Pancreas (tissue), 10 donors: ENCODE data around the gene APLP1. TPM values are rescaled to one million over a fixed set of nuclear protein-coding genes. Genes with fewer than 3 reads are reported as not detected.

Source experiments
- ATAC-seq, 4 donors: fragments of 200-7000 bp; cut with Tn5 transposase; one replicate each; pipeline versions ENCODE4 v1.8.0 to v1.9.1; 2020; ENCODE audit warnings: mild to moderate bottlenecking in 4 of 4, moderate library complexity in 4 of 4
- DNase-seq, 6 donors: peaks; one replicate each; pipeline ENCODE4 v3.0.0-alpha.2; 2020
- FAIRE-seq: peaks from 2 replicates; lab custom pipeline; 2012; peaks lifted over from hg19 to GRCh38; lab: Jason Lieb, UNC
- H3K27ac ChIP-seq, 4 donors: fragments of 200-600 bp; sonication (generic); 1 replicate in 3 of 4; 2 replicates in 1 of 4; pipeline versions ENCODE4 v1.5.0 to v1.8.0; 2020
- H3K27me3 ChIP-seq, 4 donors: fragments of 200-600 bp; one replicate each; pipeline ENCODE4 v1.8.0; 2021
- H3K36me3 ChIP-seq, 3 donors: fragments of 200-600 bp; sonication (generic) in 1 of 3; one replicate each; pipeline versions ENCODE4 v1.5.0 to v1.8.0; 2020 to 2021
- H3K4me1 ChIP-seq, 3 donors: fragments of 200-600 bp; one replicate each; pipeline ENCODE4 v1.8.0; 2021
- H3K4me3 ChIP-seq, 4 donors: fragments of 200-600 bp; sonication (generic) in 2 of 4; one replicate each; pipeline versions ENCODE4 v1.5.0 to v1.8.0; 2020 to 2021
- H3K9me3 ChIP-seq, 4 donors: fragments of 200-600 bp; one replicate each; pipeline ENCODE4 v1.8.0; 2021
- CTCF ChIP-seq, 4 donors: fragments of 200-600 bp; sonication (generic) in 3 of 4; IDR thresholded peaks; one replicate each; pipeline versions ENCODE4 v1.5.0 to v1.8.0; 2021; ENCODE audit warnings: antibody characterized with exemption in 4 of 4
- WGBS, 2 donors: extraction: QIAGEN DNeasy Blood & Tissue Kit; methylation state at CpG; one replicate each; pipeline ENCODE4 v1.1.7; 2013; 5-methylcytosine and 5-hydroxymethylcytosine counted together
- intact Hi-C, 3 donors: fragments of 100-400 bp; cut with DNase I; formaldehyde crosslinking; loops; one replicate each; pipeline versions ENCODE4 v1.11.1 to v1.14.2; 2022
- polyA plus RNA-seq, 2 donors: library from polyadenylated mRNA; stranded (reverse); fragments of 200-250 nt; gene quantifications; one replicate each; pipeline ENCODE4 v1.2.3, GENCODE V29; 2013
- total RNA-seq, 6 donors: library from RNA; stranded (reverse); fragmentation: NEBNext Ultra II Directional in 4 of 6; extraction: Animal tissue kit (Norgen Biotek cat#: 25700) in 4 of 6; gene quantifications; one replicate each; pipeline versions ENCODE4 v1.2.1 to v1.2.4, GENCODE V29; 2021 to 2023
- donor health status: healthy with polysubstance abuse.
- donor health status: DM: no; HTN: no; CAD: no; lungs with moderate emphysema.
- donor health status: DM: no; HTN: no; CAD: no.
- donor health status: control.
- donor health status: control.
- donor health status: Bipolar disorder and iron deficiency.
- donor health status: DM: yes; HTN: yes; CAD: no.
- donor health status: DM: no; HTN: no; CAD: no.
- donor health status: DM: no; HTN: no; CAD: no.
- donor health status: DM: yes; HTN: yes; CAD: no.

The APLP1 gene
- total and polyA plus RNA-seq, 8 donors: 39.2 to 154 (median 53.5) TPM

- H3K4me3 ChIP-seq: peak within 1 kb of the TSS in 1 of 4 donors; percentile 31
- intact Hi-C loops: no loop called here
- no peak for TF ChIP-seq CTCF (IDR thresholded peaks at IDR 0.05)
- peak within 1 kb of the TSS in 2 of 4 donors; percentile 79 to 86 for H3K27ac ChIP-seq
- DNase-seq (peak in 1 of 6 donors; percentile 21), ATAC-seq (no peak), FAIRE-seq (no peak)
- no peaks in the 10 kb centered on the region for H3K9me3 ChIP-seq
- peaks cover 0 to 8% (median 0%) of the 10 kb centered on the region in 3 donors for H3K4me1 ChIP-seq
- no peaks in the 10 kb centered on the region for H3K27me3 ChIP-seq
- no peaks in the 10 kb centered on the region for H3K36me3 ChIP-seq
- WGBS, 2 donors: 67 to 70% methylated on average over 6 of the region's 6 CpGs
Measured at GRCh38 chr19:35901854-35902661, 33.7 kb downstream of the APLP1 start, which contains the start of gene HCST. Gene HCST, plus strand, starts transcription at chr19:35902529. Its CDS starts 65 bp downstream, at chr19:35902594.

- peak overlapping the region in 1 of 4 donors; percentile 31 for H3K4me3 ChIP-seq
Measured at GRCh38 chr19:35902870-35903475, 34.6 kb downstream of the APLP1 start.

GRCh38 chr19:35903550-35904179 is 35.3 kb downstream of the APLP1 start:
- peaks cover 0 to 6% (median 0%) of the 10 kb centered on the region in 3 donors for H3K4me1 ChIP-seq
- intact Hi-C loops: no loop called here
- peak overlapping the region in 1 of 4 donors; percentile 31 for H3K4me3 ChIP-seq
- 4 to 7% methylated on average over 24 of the region's 24 CpGs for WGBS, 2 donors
- H3K27ac ChIP-seq: peak overlapping the region in 2 of 4 donors; percentile 55 to 79
- no peaks in the 10 kb centered on the region for H3K36me3 ChIP-seq
- ATAC-seq: peak in 2 of 4 donors; percentile 19 to 22
- no peak for FAIRE-seq
- peak in 5 of 6 donors; percentile 35 to 79 (median 73) for DNase-seq
- H3K27me3 ChIP-seq: no peaks in the 10 kb centered on the region
- no peak for TF ChIP-seq CTCF (IDR thresholded peaks at IDR 0.05)
- no peaks in the 10 kb centered on the region for H3K9me3 ChIP-seq

More at GRCh38 chr19:35902870-35903475, 34.6 kb downstream of the APLP1 start:
- Histone ChIP-seq H3K27ac (peak overlapping the region in 2 of 4 donors; percentile 55 to 79), H3K4me1 (peaks cover 0 to 6% (median 0%) of the 10 kb centered on the region in 3 donors), H3K36me3 (no peaks in the 10 kb centered on the region), H3K27me3 (no peaks in the 10 kb centered on the region), H3K9me3 (no peaks in the 10 kb centered on the region)
- intact Hi-C loops: no loop called here
- ATAC-seq (no peak), FAIRE-seq (no peak), DNase-seq (no peak)
- 59 to 73% methylated on average over 10 of the region's 10 CpGs for WGBS, 2 donors
- TF ChIP-seq CTCF (IDR thresholded peaks at IDR 0.05): no peak

GRCh38 chr19:35904311-35905068 is 36.1 kb downstream of the APLP1 start:
- TF ChIP-seq CTCF (IDR thresholded peaks at IDR 0.05): no peak
- Histone ChIP-seq H3K36me3 (no peaks in the 10 kb centered on the region), H3K4me1 (peaks cover 0 to 6% (median 0%) of the 10 kb centered on the region in 3 donors), H3K9me3 (no peaks in the 10 kb centered on the region), H3K27me3 (no peaks in the 10 kb centered on the region), H3K4me3 (no peak overlapping the region), H3K27ac (peak overlapping the region in 2 of 4 donors; percentile 55 to 79)
- FAIRE-seq (no peak), ATAC-seq (no peak), DNase-seq (peak in 1 of 6 donors; percentile 21)
- intact Hi-C loops: no loop called here
- 83 to 94% methylated on average over 10 of the region's 10 CpGs for WGBS, 2 donors
